Choroid plexus epithelial cell (primary cell): ENCODE measurements around the gene FRYL.
A peak's percentile ranks its signal among the peaks of the same experiment; 100 is the strongest.
"Not testable (repeated sequence)": the region's sequence is repeated elsewhere in the genome, so short reads cannot be mapped to it uniquely, and the experiment has no call there.

Experiments used
- DNase-seq: peaks from one replicate; pipeline ENCODE4 v3.0.0-alpha.2; 2010; ENCODE audit warnings: low read depth
- H3K4me3 ChIP-seq: 2 replicates; pipeline ENCODE4 v1.5.1; 2011; ENCODE audit warnings: low read depth, mild to moderate bottlenecking, control low read depth, low read length, moderate library complexity
- CTCF ChIP-seq: conservative IDR thresholded peaks from 2 replicates; pipeline ENCODE4 v1.5.1; 2011; ENCODE audit warnings: low read depth, mild to moderate bottlenecking, control low read depth, inconsistent platforms, low read length, moderate library complexity

FRYL gene

GRCh38 chr4:48708610-48709009 lies 71.5 kb downstream of the FRYL start:
- DNase-seq, result no peak
- H3K4me3 ChIP-seq, result no peak overlapping the region
- no peak for TF ChIP-seq CTCF

GRCh38 chr4:48706736-48707135 lies 73.3 kb downstream of the FRYL start:
- DNase-seq, result no peak
- no peak for TF ChIP-seq CTCF
- no peak overlapping the region for H3K4me3 ChIP-seq

- no peak for TF ChIP-seq CTCF
- no peak overlapping the region for H3K4me3 ChIP-seq
- no peak for DNase-seq
Observed at GRCh38 chr4:48705609-48706008, 74.5 kb downstream of the FRYL start.

- DNase-seq, result no peak
- no peak for TF ChIP-seq CTCF
- no peak overlapping the region for H3K4me3 ChIP-seq
Observed at GRCh38 chr4:48704091-48704802, 75.8 kb downstream of the FRYL start.

GRCh38 chr4:48699475-48699874 lies 80.6 kb downstream of the FRYL start:
- TF ChIP-seq CTCF, result no peak
- DNase-seq, result peak; percentile 53
- no peak overlapping the region for H3K4me3 ChIP-seq

GRCh38 chr4:48698029-48698971 lies 81.8 kb downstream of the FRYL start:
- peak; percentile 95 for DNase-seq
- no peak for TF ChIP-seq CTCF

GRCh38 chr4:48697516-48697915 lies 82.6 kb downstream of the FRYL start:
- not testable (repeated sequence) for H3K4me3 ChIP-seq, DNase-seq

More at GRCh38 chr4:48698029-48698971, 81.8 kb downstream of the FRYL start:
- H3K4me3 ChIP-seq, result no peak overlapping the region
